Measurements from ENCODE around the gene MAST1.
A peak's percentile ranks its signal among the peaks of the same experiment; 100 is the strongest.

Gene MAST1

DNA sequence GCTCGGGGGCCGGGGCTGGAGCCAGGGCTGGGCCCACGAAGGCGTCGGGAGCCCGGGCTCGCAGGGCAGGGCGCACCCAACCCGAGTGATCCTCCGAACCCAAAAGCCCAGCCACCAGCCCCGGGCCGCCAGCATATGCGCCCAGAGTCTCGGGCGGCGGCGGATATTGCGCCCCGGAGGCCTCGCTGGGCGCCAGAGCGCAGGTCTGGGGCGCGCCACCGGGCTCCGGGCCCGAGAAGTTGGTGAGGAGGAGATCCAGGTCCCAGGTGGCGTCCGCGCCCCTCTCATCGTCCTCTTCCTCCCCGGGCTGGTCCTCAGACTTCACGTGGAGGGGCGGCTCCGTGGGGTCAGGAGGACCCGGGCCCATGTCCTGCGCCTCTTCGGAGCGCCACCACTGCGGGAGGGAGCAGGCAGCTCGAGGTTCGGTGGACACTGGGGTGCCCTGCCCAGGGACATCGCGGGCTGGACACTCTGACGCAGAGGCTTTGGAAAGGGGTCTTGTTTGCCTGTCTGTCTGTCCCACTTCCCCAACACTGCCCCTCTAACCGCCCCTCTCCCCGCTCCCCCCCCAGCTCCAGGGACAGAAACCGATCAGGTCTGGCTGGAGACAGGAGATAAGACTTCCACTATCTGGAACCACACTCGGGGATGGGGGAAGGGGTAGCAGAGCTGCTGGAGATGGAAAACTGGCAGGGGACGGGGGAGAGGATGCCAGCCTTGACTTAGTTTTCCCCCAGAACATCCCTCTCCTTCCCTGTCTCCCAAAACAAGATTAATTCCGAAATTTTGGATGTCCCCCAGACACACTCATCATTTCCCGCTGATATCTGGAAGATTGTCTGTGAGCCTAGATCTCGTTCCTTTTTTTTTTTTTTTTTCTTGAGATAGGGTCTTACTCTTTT is 47.7 kb downstream of the MAST1 start:
- Histone ChIP-seq H3K4me2 (ENCODE audit: low read length) (peak overlapping the region; percentile 76), H3K4me3 (ENCODE audit: low read depth, low read length, poor library complexity, severe bottlenecking) (peak overlapping the region; percentile 61), H3K36me3 (ENCODE audit: insufficient read depth, low read length) (no peaks in the 10 kb centered on the region; the same call in 1 of the 2 replicates), H3K9me2 (ENCODE audit: low read depth, low read length) (no peaks in the 10 kb centered on the region), H3K27me3 (ENCODE audit: insufficient read depth, low read length) (no peaks in the 10 kb centered on the region), H3K9me3 (ENCODE audit: low read length) (peaks cover 7% of the 10 kb centered on the region; the same call in 1 of the 2 replicates), H3K4me1 (ENCODE audit: insufficient read depth, low read length, severe bottlenecking) (peaks cover 24% of the 10 kb centered on the region), H2AFZ (ENCODE audit: low read length) (no peak overlapping the region), H4K20me1 (ENCODE audit: insufficient read depth, low read length) (no peaks in the 10 kb centered on the region), H3F3A (ENCODE audit: insufficient read depth, low read length) (no peaks in the 10 kb centered on the region), H3K27ac (ENCODE audit: low read depth, low read length, poor library complexity, severe bottlenecking) (no peak overlapping the region), H3K79me2 (ENCODE audit: insufficient read depth, low read length) (no peaks in the 10 kb centered on the region), H3K9ac (ENCODE audit: low read length) (peak overlapping the region; percentile 54)
- TF ChIP-seq, protein P1, sequence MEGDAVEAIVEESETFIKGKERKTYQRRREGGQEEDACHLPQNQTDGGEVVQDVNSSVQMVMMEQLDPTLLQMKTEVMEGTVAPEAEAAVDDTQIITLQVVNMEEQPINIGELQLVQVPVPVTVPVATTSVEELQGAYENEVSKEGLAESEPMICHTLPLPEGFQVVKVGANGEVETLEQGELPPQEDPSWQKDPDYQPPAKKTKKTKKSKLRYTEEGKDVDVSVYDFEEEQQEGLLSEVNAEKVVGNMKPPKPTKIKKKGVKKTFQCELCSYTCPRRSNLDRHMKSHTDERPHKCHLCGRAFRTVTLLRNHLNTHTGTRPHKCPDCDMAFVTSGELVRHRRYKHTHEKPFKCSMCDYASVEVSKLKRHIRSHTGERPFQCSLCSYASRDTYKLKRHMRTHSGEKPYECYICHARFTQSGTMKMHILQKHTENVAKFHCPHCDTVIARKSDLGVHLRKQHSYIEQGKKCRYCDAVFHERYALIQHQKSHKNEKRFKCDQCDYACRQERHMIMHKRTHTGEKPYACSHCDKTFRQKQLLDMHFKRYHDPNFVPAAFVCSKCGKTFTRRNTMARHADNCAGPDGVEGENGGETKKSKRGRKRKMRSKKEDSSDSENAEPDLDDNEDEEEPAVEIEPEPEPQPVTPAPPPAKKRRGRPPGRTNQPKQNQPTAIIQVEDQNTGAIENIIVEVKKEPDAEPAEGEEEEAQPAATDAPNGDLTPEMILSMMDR (IDR thresholded peaks at IDR 0.05; ENCODE audit: low read length), result no peak; the same call in 1 of the 2 replicates
- TF ChIP-seq EZH2 (IDR thresholded peaks at IDR 0.05; ENCODE audit: borderline replicate concordance, low read length), result no peak

DNA sequence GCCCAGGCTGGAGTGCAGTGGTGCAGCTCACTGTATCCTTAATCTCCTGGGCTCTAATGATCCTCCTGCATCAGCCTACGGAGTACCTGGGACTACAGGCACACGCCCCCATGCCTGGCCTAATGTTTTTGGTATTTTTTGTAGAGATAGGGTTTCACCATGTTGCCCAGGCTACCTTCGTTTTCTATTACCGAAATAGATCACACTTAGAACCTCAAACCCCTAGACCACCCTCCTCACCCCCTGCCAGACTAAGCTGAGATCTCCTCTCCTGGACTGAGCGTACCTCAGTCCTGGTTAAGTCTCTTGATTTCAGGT is 48.3 kb downstream of the MAST1 start:
- no peak overlapping the region for H3K27ac ChIP-seq (ENCODE audit: low read depth, low read length, poor library complexity, severe bottlenecking)
- H3K9ac ChIP-seq (ENCODE audit: low read length), result no peak overlapping the region
- no peaks in the 10 kb centered on the region for H3K79me2 ChIP-seq (ENCODE audit: insufficient read depth, low read length)

DNA sequence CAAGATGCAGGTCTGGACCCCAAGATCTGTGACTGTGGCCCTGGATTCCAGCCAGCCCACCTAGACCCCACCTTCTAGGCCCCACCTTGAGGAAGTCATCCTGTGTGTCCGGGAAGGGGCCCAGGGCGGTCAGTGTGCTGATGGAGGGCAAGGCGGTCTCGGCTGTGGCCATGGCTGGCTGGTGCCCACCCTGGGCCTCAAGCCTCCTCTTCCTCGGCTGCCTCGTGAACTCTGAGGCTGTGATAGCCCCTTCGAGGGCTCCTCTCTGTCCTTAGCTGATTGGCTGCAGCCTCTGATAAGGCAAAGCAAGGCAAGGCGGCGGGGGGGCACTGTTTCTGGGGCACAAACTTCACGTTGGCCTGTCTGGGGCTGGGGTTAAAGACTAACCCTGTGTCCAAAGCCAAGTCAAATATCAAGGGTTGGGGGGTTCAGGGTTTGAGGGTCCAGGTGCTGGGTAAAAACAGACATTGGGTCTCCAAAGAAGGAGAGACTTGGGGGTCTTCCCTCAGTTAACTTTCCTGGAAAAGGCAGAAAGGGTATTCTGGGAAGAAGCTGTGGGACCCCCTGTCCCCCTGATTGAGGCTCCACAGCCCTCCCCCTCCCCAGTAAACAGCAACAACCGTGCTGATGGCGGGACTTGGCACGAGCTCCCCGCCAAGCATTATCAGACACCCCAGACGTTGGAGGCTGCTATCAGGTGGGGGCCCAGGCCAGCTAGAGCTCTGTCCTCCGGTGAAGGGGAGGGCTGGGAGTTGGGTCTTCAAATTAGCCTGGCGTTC is 48.8 kb downstream of the MAST1 start, which contains the start of gene KLF1:
Gene KLF1 (minus strand): TSS at position 233 of the 779 bp plus-strand sequence. CDS start 61 bp downstream, at position 172.
- Histone ChIP-seq H3K9ac (ENCODE audit: low read length) (no peak within 1 kb of the TSS; the same call in 1 of the 2 replicates), H3K9me2 (ENCODE audit: low read depth, low read length) (no peaks in the 10 kb centered on the region), H3F3A (ENCODE audit: insufficient read depth, low read length) (no peaks in the 10 kb centered on the region), H4K20me1 (ENCODE audit: insufficient read depth, low read length) (no peaks in the 10 kb centered on the region), H3K27me3 (ENCODE audit: insufficient read depth, low read length) (no peaks in the 10 kb centered on the region), H2AFZ (ENCODE audit: low read length) (no peak within 1 kb of the TSS), H3K4me2 (ENCODE audit: low read length) (peak within 1 kb of the TSS; percentile 76; the same call in 1 of the 2 replicates), H3K4me3 (ENCODE audit: low read depth, low read length, poor library complexity, severe bottlenecking) (peak within 1 kb of the TSS; percentile 61), H3K27ac (ENCODE audit: low read depth, low read length, poor library complexity, severe bottlenecking) (no peak within 1 kb of the TSS), H3K4me1 (ENCODE audit: insufficient read depth, low read length, severe bottlenecking) (peaks cover 27% of the 10 kb centered on the region), H3K79me2 (ENCODE audit: insufficient read depth, low read length) (no peaks in the 10 kb centered on the region), H3K36me3 (ENCODE audit: insufficient read depth, low read length) (no peaks in the 10 kb centered on the region; the same call in 1 of the 2 replicates), H3K9me3 (ENCODE audit: low read length) (peaks cover 7% of the 10 kb centered on the region; the same call in 1 of the 2 replicates)
- TF ChIP-seq, protein P1 (IDR thresholded peaks at IDR 0.05; ENCODE audit: low read length), result no peak
- no peak for TF ChIP-seq EZH2 (IDR thresholded peaks at IDR 0.05; ENCODE audit: borderline replicate concordance, low read length)

More for the DNA sequence above, 48.3 kb downstream of the MAST1 start:
- Histone ChIP-seq H3K27me3 (ENCODE audit: insufficient read depth, low read length) (no peaks in the 10 kb centered on the region), H3K9me3 (ENCODE audit: low read length) (peaks cover 7% of the 10 kb centered on the region; the same call in 1 of the 2 replicates), H3K36me3 (ENCODE audit: insufficient read depth, low read length) (no peaks in the 10 kb centered on the region; the same call in 1 of the 2 replicates), H2AFZ (ENCODE audit: low read length) (no peak overlapping the region), H3K4me1 (ENCODE audit: insufficient read depth, low read length, severe bottlenecking) (peaks cover 26% of the 10 kb centered on the region), H3K4me3 (ENCODE audit: low read depth, low read length, poor library complexity, severe bottlenecking) (no peak overlapping the region), H4K20me1 (ENCODE audit: insufficient read depth, low read length) (no peaks in the 10 kb centered on the region), H3F3A (ENCODE audit: insufficient read depth, low read length) (no peaks in the 10 kb centered on the region), H3K4me2 (ENCODE audit: low read length) (no peak overlapping the region), H3K9me2 (ENCODE audit: low read depth, low read length) (no peaks in the 10 kb centered on the region)
- no peak for TF ChIP-seq EZH2 (IDR thresholded peaks at IDR 0.05; ENCODE audit: borderline replicate concordance, low read length)
- TF ChIP-seq, protein P1 (IDR thresholded peaks at IDR 0.05; ENCODE audit: low read length), result no peak

Measured in OCI-LY1 (cell line).